K562 (cell line): ENCODE results near the gene LRRC7. TPM values are rescaled to one million over a fixed set of nuclear protein-coding genes. Genes with fewer than 3 reads are reported as not detected.

Source experiments
- BRF1 ChIP-seq: IDR thresholded peaks from 3 replicates; pipeline ENCODE4 v1.6.1; 2011; ENCODE audit warnings: borderline replicate concordance, mild to moderate bottlenecking; ENCODE audit not compliant: insufficient read length; ENCODE audit errors: extremely low read depth
- CBFA2T3 ChIP-seq: fragments of 450-650 bp; IDR thresholded peaks from 2 replicates; pipeline ENCODE4 v1.6.1; 2017
- CREM ChIP-seq: IDR thresholded peaks from 2 replicates; pipeline ENCODE4 v1.6.1; 2014; ENCODE audit warnings: antibody characterized with exemption, low read depth
- HES1 ChIP-seq: fragments of 450-650 bp; IDR thresholded peaks from 2 replicates; pipeline ENCODE4 v1.6.1; 2016; ENCODE audit warnings: low read depth, mild to moderate bottlenecking, moderate library complexity
- JUND ChIP-seq, 2 experiments: IDR thresholded peaks; 2 replicates in 1 of 2; 3 replicates in 1 of 2; pipeline ENCODE4 v1.6.1; 2011; ENCODE audit warnings: borderline replicate concordance in 2 of 2, low read depth in 2 of 2, low read length in 2 of 2, improper control_type of control experiment in 1 of 2, missing biosample characterization in 1 of 2, missing genetic modification characterization in 1 of 2, missing genetic modification reagents in 1 of 2
- KLF13 ChIP-seq: fragments of 450-650 bp; IDR thresholded peaks from 2 replicates; pipeline ENCODE4 v1.6.1; 2016; ENCODE audit warnings: missing genetic modification characterization, low read depth, mild to moderate bottlenecking, missing compliant biosample characterization, moderate library complexity, borderline replicate concordance
- MBD1 ChIP-seq: fragments of 250-450 bp; sonication (Bioruptor Pico); IDR thresholded peaks from 2 replicates; pipeline ENCODE4 v1.8.0; 2022; ENCODE audit warnings: inconsistent platforms
- MED1 ChIP-seq: sonication (generic); formaldehyde crosslinking; IDR thresholded peaks from 2 replicates; pipeline ENCODE4 v1.8.1; 2023; ENCODE audit warnings: missing genetic modification reagents, borderline replicate concordance
- NCOA4 ChIP-seq: fragments of 450-650 bp; IDR thresholded peaks from 2 replicates; pipeline ENCODE4 v1.6.1; 2018; ENCODE audit warnings: mild to moderate bottlenecking; ENCODE audit not compliant: partially characterized antibody
- NFIX ChIP-seq: fragments of 250-450 bp; sonication (Bioruptor Pico); IDR thresholded peaks from 2 replicates; pipeline ENCODE4 v1.4.0; 2020; ENCODE audit warnings: low read depth, mild to moderate bottlenecking, moderate library complexity
- SRSF1 ChIP-seq: fragments of 200-400 bp; formaldehyde crosslinking; IDR thresholded peaks from 2 replicates; pipeline ENCODE4 v1.6.1; 2017; ENCODE audit warnings: mild to moderate bottlenecking, low read depth, low read length, moderate library complexity
- TFAM ChIP-seq: fragments of 250-450 bp; sonication (Bioruptor Pico); conservative IDR thresholded peaks from 2 replicates; pipeline ENCODE4 v1.5.0; 2021; ENCODE audit warnings: mild to moderate bottlenecking, moderate library complexity
- ZNF398 ChIP-seq: fragments of 250-450 bp; sonication (Bioruptor Pico); IDR thresholded peaks from 2 replicates; pipeline ENCODE4 v1.8.0; 2021; ENCODE audit warnings: moderate library complexity, mild to moderate bottlenecking, inconsistent platforms
- ZNF655 ChIP-seq: fragments of 250-450 bp; sonication (Bioruptor Pico); IDR thresholded peaks from 2 replicates; pipeline ENCODE4 v1.5.0; 2021
- polyA plus RNA-seq, 8 experiments: library from polyadenylated mRNA; depleted of rRNA in 4 of 8; stranded (reverse) in 5 of 8; unstranded in 3 of 8; fragments of >200 nt; fragmentation: Nextera tagmentation in 2 of 8; fragmentation: Illumina TruSeq in 1 of 8; extraction: Ambion mirVana in 2 of 8; extraction: Trizol in 1 of 8; gene quantifications; 2 replicates each; pipeline versions ENCODE4 v1.2.1 to v1.2.3, GENCODE V29; 2011 to 2014; ENCODE audit warnings: inconsistent platforms in 1 of 8, missing spikeins in 1 of 8
- total RNA-seq, 7 experiments: library from RNA; depleted of rRNA in 6 of 7; stranded (reverse); fragments of >200 nt in 6 of 7; fragmentation: Illumina TruSeq in 2 of 7; extraction: Trizol in 2 of 7; gene quantifications; 2 replicates each; pipeline versions ENCODE4 v1.2.1 to v1.2.3, GENCODE V29; 2011 to 2021; ENCODE audit warnings: low replicate concordance in 1 of 7

LRRC7 gene
- total and polyA plus RNA-seq, 9 of the 15 experiments (the other 6 are each of a cell fraction or from before 2014, with no cell fraction given) = 0.09 to 0.94 (median 0.49) TPM

GRCh38 chr1:70042090-70042731, 474.5 kb downstream of the LRRC7 start (continued):
- TF ChIP-seq ZNF655 (CRISPR knock-in tag) (no peak), JUND (IDR thresholded peaks at IDR 0.05; ENCODE audit: borderline replicate concordance, low read depth, low read length) (no peak), JUND (tag; IDR thresholded peaks at IDR 0.05; ENCODE audit: borderline replicate concordance, low read depth, low read length) (peak; percentile 12; the same call in 1 of the 3 replicates), BRF1 (no peak), HES1 (no peak), NFIX (CRISPR knock-in tag) (no peak), CBFA2T3 (no peak), NCOA4 (no peak), MBD1 (no peak), MED1 (CRISPR knock-in tag) (no peak), CREM (peak; percentile 36), TFAM (CRISPR knock-in tag) (no peak), ZNF398 (CRISPR knock-in tag) (no peak), KLF13 (tag) (no peak), SRSF1 (no peak)
